GM21515 (cell line): Measurements from ENCODE around the gene KCNV2.
"Not testable (repeated sequence)": the region's sequence is repeated elsewhere in the genome, so short reads cannot be mapped to it uniquely, and the experiment has no call there.

Experiments used
- ATAC-seq: cut with Tn5 transposase; IDR thresholded peaks from one replicate; pipeline ENCODE4 v1.9.1; 2021; ENCODE audit not compliant: unreplicated experiment

KCNV2 gene

DNA sequence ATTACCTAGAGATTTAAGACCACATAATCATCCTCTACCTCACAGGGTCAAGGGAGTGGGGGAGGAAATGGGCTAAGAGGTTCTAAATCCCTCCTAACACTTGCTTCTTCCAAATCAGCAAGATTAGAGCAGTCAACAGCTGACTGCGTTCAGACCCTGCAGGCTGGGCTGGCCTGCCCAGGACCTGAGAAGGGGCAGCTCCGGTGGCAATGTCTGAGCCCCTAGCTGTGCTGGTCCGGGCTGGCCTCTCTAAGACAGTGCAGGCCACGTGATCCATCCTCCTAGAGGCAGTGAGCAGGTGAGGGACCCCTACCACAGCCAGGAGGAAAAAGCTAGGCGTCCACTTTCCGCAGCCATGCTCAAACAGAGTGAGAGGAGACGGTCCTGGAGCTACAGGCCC, at the start of gene KCNV2:
TSS of gene KCNV2 (plus strand) at position 126 of the 400 bp plus-strand sequence. CDS start at position 356, 230 bp downstream.
- no peak for ATAC-seq

DNA sequence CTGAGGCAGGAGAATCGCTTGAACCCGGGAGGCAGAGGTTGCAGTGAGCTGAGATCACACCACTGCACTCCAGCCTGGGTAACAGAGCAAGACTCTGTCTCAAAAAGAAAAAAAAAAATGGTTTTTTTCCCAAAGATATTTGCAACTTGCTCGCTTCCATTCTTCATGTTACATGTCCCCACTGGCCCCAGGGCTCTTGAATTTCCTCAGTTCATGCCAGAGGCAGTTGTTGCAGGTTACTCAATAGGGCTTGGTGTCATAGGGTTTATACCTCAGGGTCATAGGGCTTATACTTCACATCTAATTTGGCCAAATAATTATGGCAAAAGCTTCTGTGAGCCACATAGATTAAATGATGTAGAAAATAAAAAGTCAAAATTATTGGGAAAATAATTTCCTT, 44.1 kb upstream of the KCNV2 start:
- ATAC-seq: no peak

DNA sequence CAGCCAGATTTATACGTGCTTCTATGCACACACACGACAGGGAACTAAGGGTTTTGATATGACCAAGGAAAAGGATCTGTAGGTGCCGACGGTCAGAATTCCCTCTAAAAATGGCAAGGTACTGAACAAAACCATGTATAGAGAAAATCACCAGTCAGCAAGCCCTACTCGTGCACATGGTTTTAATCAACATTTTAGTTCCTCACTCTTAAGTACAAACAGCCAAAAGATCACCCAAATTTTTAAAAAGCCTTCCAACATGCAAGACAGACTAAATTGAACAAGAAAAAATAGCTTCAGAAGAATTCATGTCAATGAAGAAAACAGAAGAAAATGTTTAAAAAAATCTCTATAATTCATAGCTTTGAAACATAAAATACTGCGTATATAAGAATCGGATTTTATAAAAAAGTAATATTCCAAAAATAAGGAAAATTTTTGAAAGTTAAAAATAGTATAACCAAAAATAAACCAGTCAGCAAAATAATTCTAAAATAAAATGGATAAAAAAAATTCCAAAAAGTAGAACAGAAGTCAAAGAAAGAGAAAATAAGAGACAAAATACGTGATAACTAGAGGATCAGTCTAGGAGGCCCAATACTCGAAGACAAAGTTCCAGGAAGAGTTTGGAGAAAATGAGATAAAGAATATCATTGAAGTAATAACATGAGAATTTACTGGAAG, 43.0 kb upstream of the KCNV2 start:
- no peak for ATAC-seq

GRCh38 chr9:2675834-2676233, 41.5 kb upstream of the KCNV2 start:
- no peak for ATAC-seq

DNA sequence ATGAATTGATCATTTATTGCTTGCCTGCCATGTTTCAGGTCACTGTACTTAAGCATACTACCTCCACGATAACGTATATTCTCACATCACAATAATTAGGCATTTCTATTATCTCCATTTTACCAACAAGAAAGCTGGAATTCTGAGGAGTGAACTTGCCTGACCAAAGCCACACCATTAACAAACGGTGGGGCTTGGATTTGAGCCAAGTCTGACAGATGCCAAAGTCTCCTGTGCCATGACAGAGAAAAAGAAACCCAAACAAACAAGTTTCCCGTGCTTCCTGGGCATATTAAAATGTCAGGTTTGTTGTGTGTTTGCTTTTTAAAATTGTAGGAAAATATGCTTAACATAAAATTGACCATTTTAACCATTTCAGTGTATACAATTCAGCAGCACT, 40.8 kb upstream of the KCNV2 start:
- ATAC-seq: no peak

GRCh38 chr9:2677915-2678889, 39.1 kb upstream of the KCNV2 start:
- no peak for ATAC-seq

DNA sequence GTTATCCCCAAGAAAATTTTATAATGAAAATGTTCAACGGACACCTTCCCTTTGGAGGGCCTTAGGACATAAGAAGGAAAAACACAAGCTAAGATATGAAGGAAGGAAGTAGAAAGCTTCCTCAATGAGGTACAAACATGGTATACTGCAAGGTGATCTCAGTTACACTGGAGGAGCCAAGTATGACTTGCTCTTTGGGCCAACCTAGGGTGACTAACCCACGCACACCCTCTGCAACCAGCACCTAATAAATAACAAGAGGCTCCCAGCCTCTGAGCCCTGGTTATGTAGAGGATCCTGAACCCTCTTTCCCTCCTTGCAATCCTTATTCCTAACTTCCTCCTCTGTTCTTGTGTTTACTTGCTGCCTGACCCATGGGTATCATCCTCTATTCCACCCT, 38.3 kb upstream of the KCNV2 start:
- no peak for ATAC-seq

DNA sequence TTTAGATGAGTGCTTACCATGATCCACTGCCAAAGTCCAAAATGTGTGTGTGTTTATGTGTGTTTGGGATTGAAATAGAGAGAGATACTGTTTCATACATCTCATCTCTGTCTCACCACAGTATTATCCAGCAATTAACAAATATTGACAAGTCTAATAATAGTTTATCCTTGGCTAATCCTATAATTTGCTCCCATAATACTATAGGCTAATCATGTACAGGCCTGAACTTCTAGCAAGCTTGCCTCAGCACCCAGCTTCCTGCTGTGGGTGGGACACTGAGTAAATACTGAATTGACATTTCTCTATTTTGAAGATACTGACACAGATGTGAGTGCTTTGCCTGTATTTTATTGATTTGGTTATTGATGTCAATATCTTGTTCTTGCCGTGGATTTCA, 35.3 kb upstream of the KCNV2 start:
- ATAC-seq: no peak

DNA sequence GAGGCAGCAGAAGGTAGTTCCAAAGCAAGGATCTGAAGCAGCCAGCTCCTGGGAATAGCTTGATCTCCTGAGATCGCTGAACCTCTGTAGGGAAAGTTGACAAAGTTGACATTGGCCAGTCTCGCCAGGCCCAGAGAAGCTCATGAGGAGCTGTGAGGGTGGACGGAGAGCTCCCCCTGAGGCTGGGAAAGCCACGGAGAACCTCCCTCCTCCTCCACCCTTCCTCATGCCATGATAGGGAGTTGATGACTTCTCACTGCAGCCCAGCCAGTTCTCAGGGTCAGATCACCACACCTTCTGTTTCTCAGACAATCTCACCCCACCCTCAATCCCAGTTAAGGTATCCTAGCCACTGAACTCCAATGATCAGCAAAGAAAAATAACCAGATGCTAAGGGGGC, 30.4 kb upstream of the KCNV2 start:
- ATAC-seq: no peak

DNA sequence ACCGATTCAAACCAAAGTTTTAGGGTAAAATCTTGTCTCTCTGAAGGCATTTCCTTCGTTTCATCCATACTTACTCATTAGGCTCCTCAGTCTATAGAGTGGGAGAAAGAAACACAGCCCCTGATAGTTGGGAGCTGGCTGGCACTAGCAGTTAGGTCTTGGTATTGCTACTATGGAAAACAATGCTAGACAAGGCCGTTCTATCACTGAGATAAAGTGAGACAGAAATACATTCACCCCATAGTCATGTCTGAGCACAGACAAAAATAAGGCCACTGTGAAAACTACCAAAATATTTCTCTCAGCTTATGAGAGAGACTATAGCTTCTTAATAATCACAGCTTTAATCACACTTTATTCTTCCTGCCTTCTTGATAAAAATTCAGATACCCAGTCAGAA, 28.7 kb upstream of the KCNV2 start:
- ATAC-seq: no peak

DNA sequence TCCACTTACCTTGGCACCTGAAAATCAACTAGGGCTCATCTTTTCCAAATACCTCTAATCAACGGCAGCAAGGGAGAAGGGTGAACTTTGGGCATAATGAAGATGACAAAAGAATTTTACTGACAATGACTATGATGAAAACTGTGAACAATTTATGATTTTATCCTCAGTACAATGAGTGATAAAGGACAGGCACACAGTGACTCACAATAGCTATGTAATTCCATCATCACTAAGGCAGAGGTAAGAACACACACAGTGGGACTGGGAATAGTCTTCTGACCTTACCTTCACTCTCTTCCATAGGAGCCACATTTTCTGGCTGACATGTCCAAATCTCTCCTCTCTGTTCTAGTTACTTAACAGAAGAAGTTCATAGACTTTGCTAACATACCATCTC, 26.1 kb upstream of the KCNV2 start:
- no peak for ATAC-seq

DNA sequence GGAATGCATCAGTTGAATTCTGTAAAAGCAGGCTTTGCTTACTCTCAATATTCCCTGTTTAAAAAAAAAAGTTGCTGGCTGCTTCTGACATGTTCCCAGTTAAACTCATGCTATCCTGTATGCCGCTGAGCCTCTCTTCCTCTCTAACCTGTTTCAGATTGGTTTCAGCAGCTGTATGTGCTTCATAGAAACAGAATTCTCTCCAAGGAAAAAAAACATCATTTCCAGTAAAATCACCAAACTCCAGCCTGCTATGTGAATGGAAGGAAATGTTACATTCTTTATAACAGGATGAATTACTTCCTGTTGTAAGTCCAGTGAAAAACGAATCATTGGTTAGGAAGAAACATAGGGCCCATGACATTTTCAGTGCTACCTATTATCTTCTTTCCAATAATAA, 25.7 kb upstream of the KCNV2 start:
- ATAC-seq: no peak

- no peak for ATAC-seq
Observed at GRCh38 chr9:2693056-2693455, 24.3 kb upstream of the KCNV2 start.

- ATAC-seq: no peak
Observed at GRCh38 chr9:2697492-2697891, 19.8 kb upstream of the KCNV2 start.

- ATAC-seq: no peak
Observed at GRCh38 chr9:2700398-2700797, 16.9 kb upstream of the KCNV2 start.

GRCh38 chr9:2700909-2701550, 16.3 kb upstream of the KCNV2 start:
- no peak for ATAC-seq

GRCh38 chr9:2704504-2704903, 12.8 kb upstream of the KCNV2 start:
- ATAC-seq: no peak

DNA sequence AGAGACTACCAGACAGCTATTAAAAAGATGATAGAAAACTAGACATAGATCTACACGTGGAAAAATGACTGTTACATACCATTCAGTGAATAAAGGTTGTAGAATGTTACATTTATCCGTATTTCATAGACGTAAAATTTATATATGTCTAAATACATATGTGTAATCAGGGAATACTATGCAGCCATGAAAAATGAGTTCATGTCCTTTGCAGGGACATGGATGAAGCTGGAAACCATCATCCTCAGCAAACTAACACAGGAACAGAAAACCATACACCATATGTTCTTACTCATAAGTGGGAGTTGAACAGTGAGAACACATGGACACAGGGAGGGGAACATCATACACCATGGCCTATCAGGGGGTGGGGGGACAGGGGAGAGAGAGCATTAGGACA, 10.1 kb upstream of the KCNV2 start:
- not testable (repeated sequence) for ATAC-seq

DNA sequence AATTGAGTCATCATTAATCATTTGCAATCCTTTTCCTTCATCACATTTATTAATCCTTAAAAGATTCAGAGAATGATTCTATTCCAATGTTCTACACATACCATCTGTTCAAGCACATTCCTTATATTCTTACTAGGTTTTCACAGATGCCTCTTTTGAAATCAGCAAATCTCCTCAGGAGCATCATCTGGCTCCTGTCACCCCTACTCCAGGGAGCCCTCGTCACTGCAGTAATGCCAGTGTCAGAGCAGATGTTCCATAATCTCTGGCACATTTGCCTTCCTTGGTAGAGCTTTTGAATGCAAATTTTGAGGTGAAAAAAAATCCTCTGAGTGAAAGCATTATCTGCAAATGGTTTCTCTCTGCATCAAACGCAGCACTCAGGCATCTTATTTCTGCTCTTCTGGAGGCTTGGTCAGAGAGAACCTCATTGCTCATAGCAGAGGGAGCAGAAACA, 7.6 kb upstream of the KCNV2 start:
- no peak for ATAC-seq

DNA sequence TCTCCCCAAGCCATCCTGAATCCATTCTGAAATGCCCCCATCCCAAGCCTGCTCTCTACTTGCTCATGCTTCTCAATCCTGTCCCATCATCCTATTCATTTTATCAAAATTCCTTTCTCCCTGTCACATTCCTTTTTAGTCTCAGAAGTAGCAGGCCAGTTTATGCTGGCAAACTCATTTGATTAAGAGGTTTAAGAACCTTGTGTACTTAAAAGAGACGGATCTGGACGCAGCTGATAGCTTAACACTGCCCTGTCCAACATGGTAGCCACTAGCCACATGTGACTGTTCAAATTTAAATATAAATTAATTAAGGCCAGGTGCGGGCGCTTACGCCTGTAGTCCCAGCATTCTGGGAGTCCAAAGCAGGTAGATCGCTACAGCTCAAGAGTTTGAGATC, 5.6 kb upstream of the KCNV2 start:
- ATAC-seq: no peak

- ATAC-seq: no peak
Observed at GRCh38 chr9:2718001-2718697, 839 bp downstream of the KCNV2 start.
